GM10266 (cell line): Measurements from ENCODE around the gene CPNE2.

ENCODE experiments used
- DNase-seq: peaks from one replicate; pipeline ENCODE4 v3.0.0; 2012; ENCODE audit errors: extremely low spot score
- TF ChIP-seq, protein P1 (sequence below): IDR thresholded peaks from 2 replicates; pipeline ENCODE4 v1.5.1; 2012; ENCODE audit warnings: mild to moderate bottlenecking, low read depth; ENCODE audit not compliant: control insufficient read depth, insufficient read depth; ENCODE audit errors: missing control alignments

Gene CPNE2

GRCh38 chr16:57192146-57192545 lies 99.8 kb downstream of the CPNE2 start:
- DNase-seq: no peak
- TF ChIP-seq, protein P1, sequence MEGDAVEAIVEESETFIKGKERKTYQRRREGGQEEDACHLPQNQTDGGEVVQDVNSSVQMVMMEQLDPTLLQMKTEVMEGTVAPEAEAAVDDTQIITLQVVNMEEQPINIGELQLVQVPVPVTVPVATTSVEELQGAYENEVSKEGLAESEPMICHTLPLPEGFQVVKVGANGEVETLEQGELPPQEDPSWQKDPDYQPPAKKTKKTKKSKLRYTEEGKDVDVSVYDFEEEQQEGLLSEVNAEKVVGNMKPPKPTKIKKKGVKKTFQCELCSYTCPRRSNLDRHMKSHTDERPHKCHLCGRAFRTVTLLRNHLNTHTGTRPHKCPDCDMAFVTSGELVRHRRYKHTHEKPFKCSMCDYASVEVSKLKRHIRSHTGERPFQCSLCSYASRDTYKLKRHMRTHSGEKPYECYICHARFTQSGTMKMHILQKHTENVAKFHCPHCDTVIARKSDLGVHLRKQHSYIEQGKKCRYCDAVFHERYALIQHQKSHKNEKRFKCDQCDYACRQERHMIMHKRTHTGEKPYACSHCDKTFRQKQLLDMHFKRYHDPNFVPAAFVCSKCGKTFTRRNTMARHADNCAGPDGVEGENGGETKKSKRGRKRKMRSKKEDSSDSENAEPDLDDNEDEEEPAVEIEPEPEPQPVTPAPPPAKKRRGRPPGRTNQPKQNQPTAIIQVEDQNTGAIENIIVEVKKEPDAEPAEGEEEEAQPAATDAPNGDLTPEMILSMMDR: no peak

DNA sequence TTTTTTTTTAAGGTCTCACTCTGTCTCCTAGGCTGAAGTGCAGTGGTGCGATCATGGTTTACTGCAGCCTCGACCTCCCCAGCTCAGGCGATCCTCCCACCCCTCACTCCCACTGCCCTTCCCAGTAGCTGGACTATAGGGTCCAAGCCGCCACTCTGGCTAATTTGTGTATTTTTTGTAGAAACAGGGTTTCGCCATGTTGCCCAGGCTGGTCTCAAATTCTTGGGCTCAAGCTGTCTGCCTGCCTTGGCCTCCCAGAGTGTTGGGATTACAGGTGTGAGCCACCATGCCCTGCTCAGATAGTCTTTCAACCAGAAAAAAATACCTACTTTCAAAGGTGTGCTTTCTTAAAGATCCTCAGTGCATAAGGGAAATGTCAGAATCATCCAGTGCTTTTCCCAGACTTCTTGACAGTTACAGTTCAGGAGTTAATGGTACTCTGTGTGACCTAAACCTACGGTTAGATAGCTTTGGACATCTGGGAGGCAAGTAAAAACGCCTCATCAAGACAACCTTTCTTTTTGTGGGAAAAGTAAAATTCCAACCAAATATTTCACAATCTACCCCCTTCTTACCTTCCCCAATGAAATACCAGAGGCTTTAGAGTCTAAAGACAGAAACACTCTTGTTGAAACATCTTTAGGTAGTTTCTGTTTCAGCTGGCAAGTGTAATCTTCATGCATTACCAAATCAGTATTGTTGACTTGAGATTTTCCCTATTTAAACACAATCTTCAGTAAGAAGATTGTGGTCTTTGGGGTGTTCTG lies 100.5 kb downstream of the CPNE2 start:
- DNase-seq: peak; percentile 53

GRCh38 chr16:57194512-57194911 lies 102.1 kb downstream of the CPNE2 start:
- no peak for DNase-seq
- TF ChIP-seq, protein P1: no peak

More for the DNA sequence above, 100.5 kb downstream of the CPNE2 start:
- TF ChIP-seq, protein P1: no peak

DNA sequence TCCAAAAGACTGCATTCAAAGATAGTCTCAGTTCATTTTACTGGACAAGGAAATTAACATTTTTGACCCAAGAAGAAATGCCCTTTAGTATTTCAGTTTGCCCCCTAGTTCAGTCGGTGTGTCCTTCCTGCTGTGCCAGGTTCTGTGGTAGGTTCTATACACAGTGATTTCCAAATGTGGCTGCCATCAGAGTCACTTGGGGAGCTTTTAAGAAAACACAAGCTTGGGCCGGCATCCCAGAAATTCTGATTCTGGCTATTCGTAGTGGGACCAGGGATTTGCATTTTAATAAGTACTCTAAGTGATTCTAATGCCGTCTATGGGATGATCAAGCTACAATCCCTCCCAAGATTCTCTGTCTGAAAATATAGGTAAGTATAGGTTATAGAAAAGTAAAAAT lies 103.9 kb downstream of the CPNE2 start:
- no peak for DNase-seq
- TF ChIP-seq, protein P1: no peak

- no peak for DNase-seq
These were observed 104.4 kb downstream of the CPNE2 start for GRCh38 chr16:57196753-57197152.

More at GRCh38 chr16:57196753-57197152, 104.4 kb downstream of the CPNE2 start:
- TF ChIP-seq, protein P1: no peak
